Measurements from ENCODE around the gene TSPEAR. TPM values are rescaled to one million over a fixed set of nuclear protein-coding genes. Genes with fewer than 3 reads are reported as not detected.

TSPEAR gene
- total RNA-seq, 1 experiment from 2014 or later: 2.1 TPM

DNA sequence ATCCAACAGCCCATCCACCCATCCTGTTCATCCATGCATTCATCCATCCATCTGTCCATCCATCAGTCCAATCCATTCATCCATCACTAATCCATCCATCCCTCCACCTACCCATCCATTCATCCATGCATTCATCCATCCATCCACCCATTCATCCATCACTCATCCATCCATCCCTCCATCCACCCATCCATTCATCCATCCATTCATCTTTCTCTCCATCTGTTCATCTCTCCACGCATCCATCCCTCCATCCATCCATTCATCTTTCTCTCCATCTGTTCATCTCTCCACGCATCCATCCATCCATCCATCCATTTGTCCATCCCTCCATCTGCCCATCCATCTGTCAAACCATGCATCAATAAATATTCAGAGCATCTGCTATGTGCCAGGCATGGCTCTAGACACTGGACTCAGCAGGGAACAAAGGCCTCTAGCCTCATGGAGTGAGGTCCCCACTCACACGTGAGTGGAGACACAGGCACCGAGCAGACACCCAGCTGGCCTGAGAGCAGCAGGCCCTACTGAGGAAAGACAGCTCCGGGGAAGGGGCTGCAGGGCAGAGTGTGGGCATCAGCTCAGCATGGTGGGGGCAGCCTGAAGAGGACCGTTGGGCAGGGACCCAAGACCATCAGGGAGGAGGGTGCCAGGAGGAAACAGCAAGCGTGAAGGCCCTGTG, 181.0 kb downstream of the TSPEAR start (continued):
- TF ChIP-seq FOXK1 (CRISPR knock-in tag; IDR thresholded peaks at IDR 0.05) (no peak), ZNF317 (CRISPR knock-in tag; IDR thresholded peaks at IDR 0.05; ENCODE audit: borderline replicate concordance, low read depth) (no peak)

DNA sequence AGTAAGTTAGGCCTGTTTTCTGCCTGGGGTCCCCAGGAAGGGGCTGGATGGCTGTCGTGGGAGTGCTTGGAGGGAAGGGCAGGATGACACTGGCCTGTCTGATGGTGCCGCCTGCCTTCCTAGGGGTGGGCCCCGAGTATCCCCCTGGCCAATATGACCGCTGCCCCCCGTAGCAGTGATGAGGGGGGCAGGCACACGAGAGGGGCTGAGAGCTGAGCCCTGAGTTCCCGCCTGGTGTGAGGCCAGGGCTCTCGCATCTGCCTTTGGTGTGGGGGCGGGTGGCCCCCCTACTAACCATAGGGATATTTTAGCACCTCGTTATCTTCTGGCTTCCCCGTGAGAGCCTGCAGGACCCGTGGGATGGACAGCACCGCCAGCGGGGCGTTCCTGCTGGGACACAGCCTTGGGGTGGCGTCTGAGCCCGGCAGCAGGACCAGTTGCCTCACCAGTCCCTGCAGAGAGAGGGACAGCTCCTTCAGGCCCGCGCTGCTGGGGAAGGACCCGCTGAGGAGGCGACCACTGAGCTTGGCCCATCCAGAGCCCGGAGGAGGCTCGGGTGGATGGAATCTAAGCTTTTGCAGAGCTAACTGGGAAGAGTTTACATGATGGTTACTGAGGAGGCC, 181.8 kb downstream of the TSPEAR start:
- TF ChIP-seq NFYB (CRISPR knock-in tag; conservative IDR thresholded peaks at IDR 0.05; ENCODE audit: low read depth) (no peak), TEAD1 (CRISPR knock-in tag; IDR thresholded peaks at IDR 0.05) (no peak), FOXJ3 (CRISPR knock-in tag; IDR thresholded peaks at IDR 0.05; ENCODE audit: borderline replicate concordance) (no peak), ZNF219 (CRISPR knock-in tag; IDR thresholded peaks at IDR 0.05; ENCODE audit: borderline replicate concordance) (no peak), PRRX2 (CRISPR knock-in tag; IDR thresholded peaks at IDR 0.05) (no peak), SMAD4 (CRISPR knock-in tag; IDR thresholded peaks at IDR 0.05) (no peak), ETV6 (CRISPR knock-in tag; IDR thresholded peaks at IDR 0.05) (no peak), ZNF317 (CRISPR knock-in tag; IDR thresholded peaks at IDR 0.05; ENCODE audit: borderline replicate concordance, low read depth) (no peak), JAZF1 (CRISPR knock-in tag; IDR thresholded peaks at IDR 0.05) (no peak), NR2C2 (CRISPR knock-in tag; IDR thresholded peaks at IDR 0.05) (no peak), GRHL2 (CRISPR knock-in tag; IDR thresholded peaks at IDR 0.05; ENCODE audit: insufficient replicate concordance, severe bottlenecking) (no peak), JUN (CRISPR knock-in tag; IDR thresholded peaks at IDR 0.05) (no peak), TCF7 (CRISPR knock-in tag; IDR thresholded peaks at IDR 0.05; ENCODE audit: low read depth) (no peak), ZNF121 (CRISPR knock-in tag; IDR thresholded peaks at IDR 0.05) (no peak)
- TF ChIP-seq, protein P1, sequence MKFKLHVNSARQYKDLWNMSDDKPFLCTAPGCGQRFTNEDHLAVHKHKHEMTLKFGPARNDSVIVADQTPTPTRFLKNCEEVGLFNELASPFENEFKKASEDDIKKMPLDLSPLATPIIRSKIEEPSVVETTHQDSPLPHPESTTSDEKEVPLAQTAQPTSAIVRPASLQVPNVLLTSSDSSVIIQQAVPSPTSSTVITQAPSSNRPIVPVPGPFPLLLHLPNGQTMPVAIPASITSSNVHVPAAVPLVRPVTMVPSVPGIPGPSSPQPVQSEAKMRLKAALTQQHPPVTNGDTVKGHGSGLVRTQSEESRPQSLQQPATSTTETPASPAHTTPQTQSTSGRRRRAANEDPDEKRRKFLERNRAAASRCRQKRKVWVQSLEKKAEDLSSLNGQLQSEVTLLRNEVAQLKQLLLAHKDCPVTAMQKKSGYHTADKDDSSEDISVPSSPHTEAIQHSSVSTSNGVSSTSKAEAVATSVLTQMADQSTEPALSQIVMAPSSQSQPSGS (CRISPR knock-in tag; IDR thresholded peaks at IDR 0.05; ENCODE audit: borderline replicate concordance, low read depth): no peak
- TF ChIP-seq, protein P2, sequence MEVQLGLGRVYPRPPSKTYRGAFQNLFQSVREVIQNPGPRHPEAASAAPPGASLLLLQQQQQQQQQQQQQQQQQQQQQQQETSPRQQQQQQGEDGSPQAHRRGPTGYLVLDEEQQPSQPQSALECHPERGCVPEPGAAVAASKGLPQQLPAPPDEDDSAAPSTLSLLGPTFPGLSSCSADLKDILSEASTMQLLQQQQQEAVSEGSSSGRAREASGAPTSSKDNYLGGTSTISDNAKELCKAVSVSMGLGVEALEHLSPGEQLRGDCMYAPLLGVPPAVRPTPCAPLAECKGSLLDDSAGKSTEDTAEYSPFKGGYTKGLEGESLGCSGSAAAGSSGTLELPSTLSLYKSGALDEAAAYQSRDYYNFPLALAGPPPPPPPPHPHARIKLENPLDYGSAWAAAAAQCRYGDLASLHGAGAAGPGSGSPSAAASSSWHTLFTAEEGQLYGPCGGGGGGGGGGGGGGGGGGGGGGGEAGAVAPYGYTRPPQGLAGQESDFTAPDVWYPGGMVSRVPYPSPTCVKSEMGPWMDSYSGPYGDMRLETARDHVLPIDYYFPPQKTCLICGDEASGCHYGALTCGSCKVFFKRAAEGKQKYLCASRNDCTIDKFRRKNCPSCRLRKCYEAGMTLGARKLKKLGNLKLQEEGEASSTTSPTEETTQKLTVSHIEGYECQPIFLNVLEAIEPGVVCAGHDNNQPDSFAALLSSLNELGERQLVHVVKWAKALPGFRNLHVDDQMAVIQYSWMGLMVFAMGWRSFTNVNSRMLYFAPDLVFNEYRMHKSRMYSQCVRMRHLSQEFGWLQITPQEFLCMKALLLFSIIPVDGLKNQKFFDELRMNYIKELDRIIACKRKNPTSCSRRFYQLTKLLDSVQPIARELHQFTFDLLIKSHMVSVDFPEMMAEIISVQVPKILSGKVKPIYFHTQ (CRISPR knock-in tag; IDR thresholded peaks at IDR 0.05): no peak
- TF ChIP-seq, protein P3, sequence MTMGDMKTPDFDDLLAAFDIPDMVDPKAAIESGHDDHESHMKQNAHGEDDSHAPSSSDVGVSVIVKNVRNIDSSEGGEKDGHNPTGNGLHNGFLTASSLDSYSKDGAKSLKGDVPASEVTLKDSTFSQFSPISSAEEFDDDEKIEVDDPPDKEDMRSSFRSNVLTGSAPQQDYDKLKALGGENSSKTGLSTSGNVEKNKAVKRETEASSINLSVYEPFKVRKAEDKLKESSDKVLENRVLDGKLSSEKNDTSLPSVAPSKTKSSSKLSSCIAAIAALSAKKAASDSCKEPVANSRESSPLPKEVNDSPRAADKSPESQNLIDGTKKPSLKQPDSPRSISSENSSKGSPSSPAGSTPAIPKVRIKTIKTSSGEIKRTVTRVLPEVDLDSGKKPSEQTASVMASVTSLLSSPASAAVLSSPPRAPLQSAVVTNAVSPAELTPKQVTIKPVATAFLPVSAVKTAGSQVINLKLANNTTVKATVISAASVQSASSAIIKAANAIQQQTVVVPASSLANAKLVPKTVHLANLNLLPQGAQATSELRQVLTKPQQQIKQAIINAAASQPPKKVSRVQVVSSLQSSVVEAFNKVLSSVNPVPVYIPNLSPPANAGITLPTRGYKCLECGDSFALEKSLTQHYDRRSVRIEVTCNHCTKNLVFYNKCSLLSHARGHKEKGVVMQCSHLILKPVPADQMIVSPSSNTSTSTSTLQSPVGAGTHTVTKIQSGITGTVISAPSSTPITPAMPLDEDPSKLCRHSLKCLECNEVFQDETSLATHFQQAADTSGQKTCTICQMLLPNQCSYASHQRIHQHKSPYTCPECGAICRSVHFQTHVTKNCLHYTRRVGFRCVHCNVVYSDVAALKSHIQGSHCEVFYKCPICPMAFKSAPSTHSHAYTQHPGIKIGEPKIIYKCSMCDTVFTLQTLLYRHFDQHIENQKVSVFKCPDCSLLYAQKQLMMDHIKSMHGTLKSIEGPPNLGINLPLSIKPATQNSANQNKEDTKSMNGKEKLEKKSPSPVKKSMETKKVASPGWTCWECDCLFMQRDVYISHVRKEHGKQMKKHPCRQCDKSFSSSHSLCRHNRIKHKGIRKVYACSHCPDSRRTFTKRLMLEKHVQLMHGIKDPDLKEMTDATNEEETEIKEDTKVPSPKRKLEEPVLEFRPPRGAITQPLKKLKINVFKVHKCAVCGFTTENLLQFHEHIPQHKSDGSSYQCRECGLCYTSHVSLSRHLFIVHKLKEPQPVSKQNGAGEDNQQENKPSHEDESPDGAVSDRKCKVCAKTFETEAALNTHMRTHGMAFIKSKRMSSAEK (CRISPR knock-in tag; IDR thresholded peaks at IDR 0.05; ENCODE audit: borderline replicate concordance): no peak
- 0 out of 2 replicates have a peak, but pooled peaks cover under 1% of the 10 kb centered on the region for H3K36me3 Mint-ChIP-seq
- H3K27me3 Mint-ChIP-seq (ENCODE audit: low read depth): no peaks in the 10 kb centered on the region
- no peak overlapping the region for H3K27ac Mint-ChIP-seq
- ChIA-PET CTCF (no interaction called here), POLR2A (no interaction called here)
- DNase-seq (ENCODE audit: low spot score) (peak; percentile 11), ATAC-seq (no peak)
- H3K4me3 Mint-ChIP-seq: no peak overlapping the region
- peaks cover 2% of the 10 kb centered on the region for H3K9me3 Mint-ChIP-seq
- H3K4me1 Mint-ChIP-seq: peaks cover 2% of the 10 kb centered on the region; the same call in 1 of the 2 replicates
